ENCODE data around the gene CIDEA.
A peak's percentile ranks its signal among the peaks of the same experiment; 100 is the strongest.

CIDEA gene

GRCh38 chr18:12318334-12318697 is 64.2 kb downstream of the CIDEA start:
- in situ Hi-C loops (cut with HindIII; ENCODE audit: low pct_ligation_motif_present, low sequenced_read_pairs), result no loop called here
- DNase-seq, result no peak
- peaks cover 87% of the 10 kb centered on the region for H3K36me3 ChIP-seq (replicated peaks)

GRCh38 chr18:12318857-12319256 is 64.7 kb downstream of the CIDEA start:
- H3K27me3 ChIP-seq (replicated peaks), result no peaks in the 10 kb centered on the region
- in situ Hi-C loops (cut with HindIII; ENCODE audit: low pct_ligation_motif_present, low sequenced_read_pairs), result no loop called here
- no peak for DNase-seq
- no peak overlapping the region for H3K27ac ChIP-seq
- no peak for TF ChIP-seq CTCF (IDR thresholded peaks at IDR 0.05; ENCODE audit: low read depth, low read length, missing control alignments)
- H3K4me3 ChIP-seq (ENCODE audit: low read depth, low read length), result no peak overlapping the region
- peaks cover 86% of the 10 kb centered on the region for H3K36me3 ChIP-seq (replicated peaks)

More at GRCh38 chr18:12318334-12318697, 64.2 kb downstream of the CIDEA start:
- Histone ChIP-seq H3K27me3 (replicated peaks) (no peaks in the 10 kb centered on the region), H3K27ac (peak overlapping the region; percentile 51), H3K4me3 (ENCODE audit: low read depth, low read length) (no peak overlapping the region)
- no peak for TF ChIP-seq CTCF (IDR thresholded peaks at IDR 0.05; ENCODE audit: low read depth, low read length, missing control alignments)

- no peak for DNase-seq
- H3K27ac ChIP-seq, result no peak overlapping the region
- H3K27me3 ChIP-seq (replicated peaks), result no peaks in the 10 kb centered on the region
- in situ Hi-C loops (cut with HindIII; ENCODE audit: low pct_ligation_motif_present, low sequenced_read_pairs), result no loop called here
- H3K36me3 ChIP-seq (replicated peaks), result peaks cover 90% of the 10 kb centered on the region
- no peak for TF ChIP-seq CTCF (IDR thresholded peaks at IDR 0.05; ENCODE audit: low read depth, low read length, missing control alignments)
- no peak overlapping the region for H3K4me3 ChIP-seq (ENCODE audit: low read depth, low read length)
These were observed 67.2 kb downstream of the CIDEA start for GRCh38 chr18:12321333-12321732.

- no peak for TF ChIP-seq CTCF (IDR thresholded peaks at IDR 0.05; ENCODE audit: low read depth, low read length, missing control alignments)
- Histone ChIP-seq H3K27me3 (replicated peaks) (no peaks in the 10 kb centered on the region), H3K36me3 (replicated peaks) (peaks cover 79% of the 10 kb centered on the region), H3K4me3 (ENCODE audit: low read depth, low read length) (no peak overlapping the region), H3K27ac (no peak overlapping the region)
- DNase-seq, result no peak
- in situ Hi-C loops (cut with HindIII; ENCODE audit: low pct_ligation_motif_present, low sequenced_read_pairs), result no loop called here
These were observed 71.0 kb downstream of the CIDEA start for GRCh38 chr18:12324991-12325725.

GRCh38 chr18:12325726-12326245 is 71.6 kb downstream of the CIDEA start:
- H3K27me3 ChIP-seq (replicated peaks), result no peaks in the 10 kb centered on the region
- no peak overlapping the region for H3K27ac ChIP-seq
- no peak for TF ChIP-seq CTCF (IDR thresholded peaks at IDR 0.05; ENCODE audit: low read depth, low read length, missing control alignments)
- no peak overlapping the region for H3K4me3 ChIP-seq (ENCODE audit: low read depth, low read length)
- DNase-seq, result no peak
- in situ Hi-C loops (cut with HindIII; ENCODE audit: low pct_ligation_motif_present, low sequenced_read_pairs), result no loop called here
- H3K36me3 ChIP-seq (replicated peaks), result peaks cover 73% of the 10 kb centered on the region

Measured in brain microvascular endothelial cell (primary cell).